ENCODE data around the gene KCNQ5. TPM values are rescaled to one million over a fixed set of nuclear protein-coding genes. Genes with fewer than 3 reads are reported as not detected.
"Not testable (repeated sequence)": the region's sequence is repeated elsewhere in the genome, so short reads cannot be mapped to it uniquely, and the experiment has no call there.

The KCNQ5 gene
- total RNA-seq, 2 experiments from 2014 or later: 2.6 to 3.9 TPM

DNA sequence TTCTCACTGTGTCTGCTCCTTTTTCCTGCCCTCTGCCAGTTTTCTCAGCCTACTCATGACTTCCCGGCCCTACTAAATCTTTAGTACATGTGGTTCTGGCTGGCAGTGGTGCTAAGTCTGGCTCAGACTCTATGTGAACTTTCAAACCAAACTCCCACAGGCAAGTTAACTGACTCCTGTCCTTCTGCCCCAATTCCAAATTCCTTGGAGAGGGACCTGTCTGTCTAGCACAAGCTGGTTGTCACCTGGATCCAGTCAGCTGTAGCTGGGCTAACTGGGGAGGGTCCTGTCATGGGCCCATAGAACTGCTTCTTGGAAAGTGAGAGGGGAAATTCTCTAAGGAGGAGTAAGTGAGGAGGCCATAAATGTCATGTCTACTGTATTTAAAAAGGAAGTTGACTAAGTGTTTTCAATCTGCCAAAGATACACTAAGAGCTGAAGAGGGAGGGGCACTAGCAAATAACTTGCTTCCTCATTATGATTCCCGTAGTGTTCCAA lies 240.1 kb downstream of the KCNQ5 start:
- Mint-ChIP-seq H3K9me3 (no peaks in the 10 kb centered on the region), H3K4me3 (no peak overlapping the region), H3K4me1 (no peaks in the 10 kb centered on the region), H3K36me3 (ENCODE audit: low read depth) (no peaks in the 10 kb centered on the region), H3K27ac (no peak overlapping the region), H3K27me3 (no peaks in the 10 kb centered on the region)
- POLR2A ChIA-PET: no interaction called here
- no peak for DNase-seq
- CTCF ChIA-PET: interaction anchor here (0.6 to 1.6 kb wide), 3 partner anchors 17 to 31 kb away, joined by 3 to 5 read pairs (median 3); no protein-coding TSS in a partner anchor

DNA sequence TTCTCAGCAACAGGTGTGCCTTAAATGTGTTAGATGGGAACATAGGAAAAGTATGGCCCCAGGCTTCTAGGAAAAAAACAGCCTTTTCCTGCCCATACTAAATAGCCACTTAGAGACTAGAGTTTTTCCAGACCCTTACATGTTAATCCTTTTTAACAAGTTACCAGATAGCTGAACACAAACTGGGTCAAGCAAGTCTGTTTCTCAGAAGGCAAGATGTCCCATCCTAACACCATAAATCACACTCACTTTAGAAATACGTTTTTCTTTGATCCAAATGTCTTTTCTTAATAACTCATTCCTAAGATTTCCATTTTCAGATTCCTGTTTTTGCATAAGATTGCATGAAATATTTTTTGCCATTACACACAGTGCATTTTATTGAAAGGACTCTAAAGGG lies 241.3 kb downstream of the KCNQ5 start:
- no peak for DNase-seq
- CTCF ChIA-PET: no interaction called here
- Mint-ChIP-seq H3K4me3 (no peak overlapping the region), H3K9me3 (no peaks in the 10 kb centered on the region), H3K27me3 (no peaks in the 10 kb centered on the region), H3K4me1 (no peaks in the 10 kb centered on the region), H3K36me3 (ENCODE audit: low read depth) (no peaks in the 10 kb centered on the region), H3K27ac (no peak overlapping the region)
- POLR2A ChIA-PET: no interaction called here

DNA sequence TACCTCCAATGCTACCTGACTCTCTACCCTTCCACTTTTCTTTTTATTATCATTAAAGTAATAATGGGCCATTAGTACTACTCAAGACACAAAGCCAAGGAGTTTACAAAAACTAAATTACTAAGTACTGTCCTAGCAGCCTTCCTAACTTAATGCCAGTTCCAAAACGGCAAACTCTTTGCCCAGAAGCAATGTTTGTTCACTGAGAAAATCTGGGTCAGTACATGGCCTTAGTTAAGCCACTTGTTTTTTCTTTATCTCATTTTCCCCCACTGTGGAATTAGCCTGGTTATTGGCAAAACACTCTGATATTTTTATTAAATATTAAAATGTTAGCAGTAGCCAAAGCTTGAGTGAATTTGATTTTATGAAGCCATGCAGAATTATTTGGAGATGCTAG lies 242.4 kb downstream of the KCNQ5 start:
- POLR2A ChIA-PET: no interaction called here
- no peak overlapping the region for H3K4me3 Mint-ChIP-seq
- CTCF ChIA-PET: no interaction called here
- no peaks in the 10 kb centered on the region for H3K4me1 Mint-ChIP-seq
- H3K9me3 Mint-ChIP-seq: no peaks in the 10 kb centered on the region
- H3K27ac Mint-ChIP-seq: no peak overlapping the region
- H3K27me3 Mint-ChIP-seq: no peaks in the 10 kb centered on the region
- H3K36me3 Mint-ChIP-seq (ENCODE audit: low read depth): no peaks in the 10 kb centered on the region
- no peak for DNase-seq

DNA sequence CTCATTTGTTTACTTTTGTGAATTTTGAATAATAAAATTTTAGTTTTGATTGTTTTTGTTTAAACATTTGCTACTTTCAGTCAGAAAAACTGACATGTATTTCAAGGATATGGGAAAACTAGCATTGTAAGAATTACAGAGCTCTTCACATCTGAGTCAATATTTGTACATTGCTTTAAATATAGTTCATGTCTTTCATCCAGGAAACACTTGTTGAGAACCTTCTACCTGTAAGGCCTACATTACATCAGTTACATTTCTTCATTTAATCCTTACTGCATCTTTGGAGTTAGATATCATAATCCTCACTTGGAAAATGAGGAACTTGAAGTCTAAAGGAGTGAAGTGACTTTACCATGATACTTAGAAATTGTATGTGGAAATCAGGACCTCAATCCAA lies 242.9 kb downstream of the KCNQ5 start:
- Mint-ChIP-seq H3K9me3 (no peaks in the 10 kb centered on the region), H3K4me1 (no peaks in the 10 kb centered on the region), H3K27me3 (no peaks in the 10 kb centered on the region), H3K36me3 (ENCODE audit: low read depth) (no peaks in the 10 kb centered on the region), H3K4me3 (no peak overlapping the region), H3K27ac (no peak overlapping the region)
- POLR2A ChIA-PET: no interaction called here
- CTCF ChIA-PET: no interaction called here
- no peak for DNase-seq

DNA sequence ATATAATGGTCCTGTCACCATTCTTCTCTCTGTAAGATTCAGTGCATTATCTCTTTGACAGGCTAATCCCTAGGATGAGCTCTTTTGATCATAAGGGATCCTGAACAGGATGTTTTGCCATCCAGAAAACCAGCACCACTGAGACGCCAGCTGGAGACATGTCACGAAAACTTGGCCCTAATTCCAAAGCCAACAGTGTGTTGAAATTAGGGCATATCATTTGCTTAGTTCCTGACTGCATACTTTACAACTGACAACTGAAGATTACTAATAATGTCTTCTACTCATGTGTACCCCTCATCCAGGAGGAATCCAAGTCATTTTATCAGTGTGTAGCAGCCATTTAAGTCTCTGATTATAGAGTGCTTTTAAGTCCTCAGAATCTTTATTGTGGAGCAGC lies 243.6 kb downstream of the KCNQ5 start:
- POLR2A ChIA-PET: no interaction called here
- Mint-ChIP-seq H3K4me1 (no peaks in the 10 kb centered on the region), H3K36me3 (ENCODE audit: low read depth) (no peaks in the 10 kb centered on the region), H3K27me3 (no peaks in the 10 kb centered on the region), H3K9me3 (no peaks in the 10 kb centered on the region), H3K27ac (no peak overlapping the region), H3K4me3 (no peak overlapping the region)
- CTCF ChIA-PET: no interaction called here
- no peak for DNase-seq

DNA sequence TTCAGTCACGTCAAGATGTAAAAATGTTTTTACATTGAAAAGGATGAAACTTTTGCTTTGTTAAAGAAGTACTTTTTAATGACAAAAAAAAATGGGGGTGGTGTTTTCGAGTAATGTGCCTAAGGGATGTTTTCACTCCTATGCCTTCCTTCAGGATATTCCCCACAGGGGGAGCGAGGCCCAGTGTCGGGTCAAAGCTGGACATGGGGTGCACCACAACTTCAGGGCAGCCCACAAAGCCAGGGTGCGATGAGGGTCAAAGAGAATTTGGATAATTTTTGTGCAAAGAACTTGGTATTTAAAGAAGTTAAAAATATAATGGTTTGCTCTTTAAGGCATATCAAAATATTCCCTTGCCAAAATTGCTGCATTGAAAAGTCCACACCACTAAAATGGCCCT lies 247.8 kb downstream of the KCNQ5 start:
- Mint-ChIP-seq H3K27me3 (no peaks in the 10 kb centered on the region), H3K36me3 (ENCODE audit: low read depth) (no peaks in the 10 kb centered on the region), H3K9me3 (no peaks in the 10 kb centered on the region), H3K4me3 (no peak overlapping the region), H3K4me1 (no peaks in the 10 kb centered on the region), H3K27ac (no peak overlapping the region)
- ChIA-PET CTCF (no interaction called here), POLR2A (no interaction called here)
- no peak for DNase-seq

DNA sequence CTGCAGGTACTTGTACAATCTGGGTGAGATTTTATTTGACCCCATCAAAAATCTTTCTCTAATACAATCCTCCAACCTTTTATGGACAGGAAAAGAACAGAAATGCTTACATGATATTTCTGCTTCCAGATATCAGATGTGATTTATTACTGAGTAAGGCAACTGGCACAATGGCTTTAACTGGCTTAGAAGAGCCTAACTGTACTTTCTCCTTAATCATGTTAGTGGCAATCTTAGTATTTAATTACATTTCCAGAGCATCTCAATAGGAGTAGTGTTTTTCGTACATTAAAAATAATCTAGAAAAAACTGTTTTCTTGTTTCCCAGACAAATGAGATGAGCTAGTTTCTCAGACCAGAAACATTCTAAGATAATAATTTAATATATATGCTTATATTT lies 251.6 kb downstream of the KCNQ5 start:
- no peak for DNase-seq
- Mint-ChIP-seq H3K9me3 (no peaks in the 10 kb centered on the region), H3K4me3 (no peak overlapping the region), H3K27ac (no peak overlapping the region), H3K4me1 (no peaks in the 10 kb centered on the region), H3K27me3 (no peaks in the 10 kb centered on the region), H3K36me3 (ENCODE audit: low read depth) (no peaks in the 10 kb centered on the region)
- ChIA-PET POLR2A (no interaction called here), CTCF (no interaction called here)

DNA sequence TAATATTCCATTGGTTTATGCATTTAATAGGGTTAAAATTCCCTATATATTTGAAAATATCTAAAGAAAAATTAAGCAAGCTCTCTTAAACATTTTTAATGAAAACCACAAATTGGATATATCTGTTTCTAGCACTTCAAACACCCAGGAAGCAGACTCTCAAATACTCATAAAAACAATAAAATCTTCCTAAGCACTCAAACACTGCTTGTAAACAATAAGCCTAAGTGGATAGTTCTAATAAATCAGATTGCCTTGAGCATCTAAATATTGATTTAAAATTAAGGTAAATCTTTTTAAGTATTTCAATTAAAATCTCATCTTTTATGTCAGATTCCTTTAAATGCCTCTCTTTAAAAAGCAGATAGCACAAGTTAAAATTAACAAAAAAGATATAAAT lies 254.4 kb downstream of the KCNQ5 start:
- CTCF ChIA-PET: no interaction called here
- Mint-ChIP-seq H3K9me3 (no peaks in the 10 kb centered on the region), H3K27ac (no peak overlapping the region)

DNA sequence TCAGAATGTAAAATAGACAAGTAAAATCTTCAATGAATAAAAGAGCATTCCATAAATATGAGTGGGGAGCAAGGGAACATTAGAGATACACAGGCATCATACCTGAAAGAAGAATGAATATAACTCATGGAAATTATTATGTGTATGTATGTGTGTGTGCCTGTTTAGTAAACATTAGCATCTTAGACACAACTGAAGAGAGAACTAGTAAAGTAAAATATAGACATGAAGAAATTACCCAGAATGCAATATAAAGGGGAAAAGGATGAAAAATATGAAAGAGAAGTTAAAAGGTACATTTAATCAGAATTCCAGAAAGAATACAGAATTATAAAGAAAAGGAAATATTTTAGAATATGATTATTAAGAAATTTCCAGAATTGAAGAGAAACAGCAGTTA lies 264.3 kb downstream of the KCNQ5 start:
- POLR2A ChIA-PET: no interaction called here

More for the DNA sequence above, 254.4 kb downstream of the KCNQ5 start:
- no peaks in the 10 kb centered on the region for H3K4me1 Mint-ChIP-seq
- DNase-seq: no peak
- H3K36me3 Mint-ChIP-seq (ENCODE audit: low read depth): no peaks in the 10 kb centered on the region
- H3K4me3 Mint-ChIP-seq: no peak overlapping the region
- POLR2A ChIA-PET: no interaction called here
- no peaks in the 10 kb centered on the region for H3K27me3 Mint-ChIP-seq

DNA sequence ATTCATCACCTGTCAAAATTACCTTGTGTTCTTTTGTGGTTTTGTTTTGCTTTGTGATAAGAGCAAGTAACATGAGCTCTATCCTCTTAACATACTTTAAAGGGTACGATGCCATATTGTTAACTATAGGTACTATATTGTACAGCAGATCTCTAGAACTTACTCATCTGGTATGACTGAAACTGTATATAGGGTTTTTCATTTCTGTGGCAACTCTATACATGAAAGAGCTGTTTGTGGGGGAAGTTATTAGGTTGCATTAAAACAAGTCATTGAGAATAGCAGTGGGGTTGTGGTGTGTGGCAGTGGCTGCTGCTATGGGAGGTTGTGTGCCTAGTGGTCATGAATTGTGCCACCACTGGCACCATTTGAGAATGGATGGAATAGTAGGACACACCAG lies 268.4 kb downstream of the KCNQ5 start:
- ChIA-PET CTCF (no interaction called here), POLR2A (no interaction called here)
- Mint-ChIP-seq H3K9me3 (peaks cover 7% of the 10 kb centered on the region), H3K4me3 (no peak overlapping the region), H3K4me1 (no peaks in the 10 kb centered on the region), H3K27me3 (no peaks in the 10 kb centered on the region), H3K27ac (no peak overlapping the region), H3K36me3 (ENCODE audit: low read depth) (no peaks in the 10 kb centered on the region)
- no peak for DNase-seq

More for the DNA sequence above, 264.3 kb downstream of the KCNQ5 start:
- Mint-ChIP-seq H3K36me3 (ENCODE audit: low read depth) (no peaks in the 10 kb centered on the region), H3K4me3 (no peak overlapping the region), H3K9me3 (peaks cover 7% of the 10 kb centered on the region), H3K4me1 (no peaks in the 10 kb centered on the region), H3K27me3 (no peaks in the 10 kb centered on the region), H3K27ac (no peak overlapping the region)
- no peak for DNase-seq
- CTCF ChIA-PET: no interaction called here

DNA sequence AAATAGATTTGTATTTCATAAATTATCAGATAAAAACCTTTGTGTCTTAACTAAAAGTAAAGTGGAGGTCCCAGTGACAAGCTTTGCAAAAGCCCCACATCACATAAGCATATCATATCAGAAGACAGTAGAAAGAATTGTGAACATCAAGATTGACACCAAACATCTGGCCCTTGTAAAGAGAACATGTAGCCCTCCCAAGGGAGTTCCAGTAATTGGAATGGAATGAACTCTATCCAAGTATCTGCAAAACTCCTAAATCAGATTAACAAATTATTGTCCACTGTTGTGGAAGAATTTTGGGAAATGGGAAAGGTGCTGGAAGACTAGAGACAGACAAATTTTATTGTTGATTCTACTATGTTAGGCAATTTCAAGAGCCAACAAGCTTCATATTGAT lies 268.8 kb downstream of the KCNQ5 start:
- ChIA-PET CTCF (no interaction called here), POLR2A (no interaction called here)
- H3K27ac Mint-ChIP-seq: no peak overlapping the region
- DNase-seq: no peak
- H3K27me3 Mint-ChIP-seq: no peaks in the 10 kb centered on the region
- no peaks in the 10 kb centered on the region for H3K4me1 Mint-ChIP-seq
- peaks cover 4% of the 10 kb centered on the region for H3K9me3 Mint-ChIP-seq
- no peaks in the 10 kb centered on the region for H3K36me3 Mint-ChIP-seq (ENCODE audit: low read depth)
- H3K4me3 Mint-ChIP-seq: no peak overlapping the region

DNA sequence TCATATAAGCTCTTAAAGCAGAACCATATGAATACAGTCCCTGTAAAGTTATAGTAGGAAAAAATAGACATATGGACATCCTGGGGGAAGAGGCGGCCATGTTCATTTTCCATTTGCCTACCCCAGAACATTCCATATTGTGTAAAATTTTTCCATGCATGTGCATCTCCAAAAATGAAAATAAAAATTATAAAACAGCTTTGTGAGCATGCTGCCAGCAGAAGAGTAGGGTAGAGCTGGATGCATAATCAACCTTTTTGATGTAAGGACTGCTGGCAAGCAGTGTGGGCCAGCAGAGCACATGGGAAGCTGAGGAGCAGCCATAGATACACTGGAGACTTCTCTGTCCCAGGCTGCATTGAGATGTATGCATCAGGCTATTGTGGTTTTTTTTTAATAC lies 271.0 kb downstream of the KCNQ5 start:
- Mint-ChIP-seq H3K9me3 (peaks cover 2% of the 10 kb centered on the region), H3K4me1 (no peaks in the 10 kb centered on the region), H3K4me3 (no peak overlapping the region), H3K27me3 (no peaks in the 10 kb centered on the region), H3K27ac (no peak overlapping the region), H3K36me3 (ENCODE audit: low read depth) (no peaks in the 10 kb centered on the region)
- ChIA-PET CTCF (interaction anchor here (0.7 kb wide), 1 partner anchor 62 kb away, joined by 3 read pairs; no protein-coding TSS in a partner anchor), POLR2A (no interaction called here)
- DNase-seq: no peak

DNA sequence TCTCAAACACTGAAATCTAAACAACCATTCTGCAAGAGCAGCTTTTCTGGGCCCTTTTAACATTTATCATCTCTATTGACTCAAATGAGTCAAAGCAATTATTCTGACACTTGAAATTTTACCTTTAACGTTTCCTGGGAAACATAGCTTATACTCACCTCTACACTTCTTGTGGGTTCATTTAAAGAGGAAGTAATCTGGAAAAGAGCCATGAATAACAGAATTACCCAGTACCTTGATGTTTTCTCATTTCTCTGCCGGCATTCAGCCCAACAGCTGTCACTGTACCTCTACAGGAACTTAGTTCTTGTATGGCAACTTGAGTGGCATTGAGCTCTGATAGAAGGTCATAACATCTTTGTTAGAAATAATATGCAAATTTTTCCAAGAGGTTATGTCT lies 272.2 kb downstream of the KCNQ5 start:
- H3K4me1 Mint-ChIP-seq: no peaks in the 10 kb centered on the region
- H3K9me3 Mint-ChIP-seq: peaks cover 6% of the 10 kb centered on the region
- ChIA-PET CTCF (no interaction called here), POLR2A (no interaction called here)
- H3K27ac Mint-ChIP-seq: no peak overlapping the region
- no peak for DNase-seq
- no peaks in the 10 kb centered on the region for H3K36me3 Mint-ChIP-seq (ENCODE audit: low read depth)
- H3K27me3 Mint-ChIP-seq: no peaks in the 10 kb centered on the region
- H3K4me3 Mint-ChIP-seq: no peak overlapping the region

DNA sequence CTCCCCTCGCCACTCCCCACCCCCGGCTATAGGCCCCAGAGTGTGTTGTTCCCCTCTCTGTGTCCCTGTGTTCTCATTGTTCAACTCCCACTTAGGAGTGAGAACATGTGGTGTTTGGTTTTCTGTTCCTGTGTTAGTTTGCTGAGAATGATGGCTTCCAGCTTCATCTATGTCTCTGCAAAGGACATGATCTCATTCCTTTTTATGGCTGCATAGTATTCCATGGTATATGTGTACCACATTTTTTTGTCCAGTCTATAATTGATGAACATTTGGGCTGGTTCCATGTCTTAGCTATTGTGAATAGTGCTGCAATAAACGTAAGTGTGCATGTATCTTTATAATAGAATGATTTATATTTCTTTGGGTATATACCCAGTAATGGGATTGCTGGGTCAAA lies 276.4 kb downstream of the KCNQ5 start:
- peaks cover 10% of the 10 kb centered on the region for H3K9me3 Mint-ChIP-seq
- H3K4me1 Mint-ChIP-seq; POLR2A ChIA-PET; H3K27ac Mint-ChIP-seq; H3K4me3 Mint-ChIP-seq; CTCF ChIA-PET; H3K27me3 Mint-ChIP-seq; DNase-seq; H3K36me3 Mint-ChIP-seq (ENCODE audit: low read depth): not testable (repeated sequence)
